ENCODE results near the gene RPE.

Gene RPE

DNA sequence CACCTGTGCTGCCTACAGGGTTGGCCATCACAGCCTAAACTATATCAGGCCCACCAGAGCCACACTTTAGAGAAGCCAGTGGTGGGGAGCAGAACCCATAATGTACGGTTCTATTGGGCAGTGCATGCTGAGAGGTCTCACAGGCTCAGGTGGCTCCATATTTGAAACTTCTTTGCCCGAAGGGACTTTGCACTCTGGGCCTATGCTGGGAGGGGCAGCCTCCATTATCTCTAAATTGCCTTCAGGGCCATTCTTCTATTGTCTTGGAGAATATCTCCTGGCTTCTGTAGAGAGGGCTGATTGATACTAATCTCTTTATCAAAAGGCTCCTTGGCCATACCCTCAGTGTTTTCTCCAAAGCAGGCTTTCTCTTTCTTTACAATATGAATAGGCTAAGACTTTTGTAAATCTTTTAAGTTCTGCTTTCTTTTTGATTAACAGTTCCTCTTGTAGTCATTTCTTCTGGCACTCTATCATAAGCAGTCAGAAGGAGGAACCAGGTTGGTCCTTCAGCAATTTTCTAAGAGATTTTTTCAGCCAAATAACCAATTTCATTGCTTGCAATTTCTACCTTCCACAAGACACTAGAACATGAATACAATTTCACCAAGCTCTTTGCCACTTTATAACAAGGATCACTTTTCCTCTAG, 44.5 kb downstream of the RPE start:
- 0 out of 2 replicates have a peak, but pooled peaks cover 3% of the 10 kb centered on the region for H3K9me3 ChIP-seq (ENCODE audit: low read depth, low read length)
- H3K27ac ChIP-seq, result no peak overlapping the region
- TF ChIP-seq POLR2AphosphoS5 (IDR thresholded peaks at IDR 0.05; ENCODE audit: borderline replicate concordance, low read depth, low read length) (no peak), EZH2 (IDR thresholded peaks at IDR 0.05) (no peak), FOXP2 (optimal IDR thresholded peaks at IDR 0.05; ENCODE audit: control extremely low read depth, extremely low read length, insufficient read depth) (no peak)
- no peak overlapping the region for H3K9ac ChIP-seq (ENCODE audit: insufficient read length)
- DNase-seq (ENCODE audit: low read depth, low spot score), result no peak
- no peak overlapping the region for H3K4me3 ChIP-seq
- H3K36me3 ChIP-seq (ENCODE audit: insufficient read depth, low read length), result peaks cover 13% of the 10 kb centered on the region

- H3K36me3 ChIP-seq (ENCODE audit: insufficient read depth, low read length), result peaks cover 11% of the 10 kb centered on the region
- TF ChIP-seq POLR2AphosphoS5 (IDR thresholded peaks at IDR 0.05; ENCODE audit: borderline replicate concordance, low read depth, low read length) (no peak), FOXP2 (optimal IDR thresholded peaks at IDR 0.05; ENCODE audit: control extremely low read depth, extremely low read length, insufficient read depth) (no peak), EZH2 (IDR thresholded peaks at IDR 0.05) (no peak)
- H3K4me3 ChIP-seq, result no peak overlapping the region
- no peak overlapping the region for H3K9ac ChIP-seq (ENCODE audit: insufficient read length)
- H3K27ac ChIP-seq, result no peak overlapping the region
- no peak for DNase-seq (ENCODE audit: low read depth, low spot score)
- peaks cover 6% of the 10 kb centered on the region; the same call in 1 of the 2 replicates for H3K9me3 ChIP-seq (ENCODE audit: low read depth, low read length)
These were observed 47.4 kb downstream of the RPE start for GRCh38 chr2:210049831-210050230.

DNA sequence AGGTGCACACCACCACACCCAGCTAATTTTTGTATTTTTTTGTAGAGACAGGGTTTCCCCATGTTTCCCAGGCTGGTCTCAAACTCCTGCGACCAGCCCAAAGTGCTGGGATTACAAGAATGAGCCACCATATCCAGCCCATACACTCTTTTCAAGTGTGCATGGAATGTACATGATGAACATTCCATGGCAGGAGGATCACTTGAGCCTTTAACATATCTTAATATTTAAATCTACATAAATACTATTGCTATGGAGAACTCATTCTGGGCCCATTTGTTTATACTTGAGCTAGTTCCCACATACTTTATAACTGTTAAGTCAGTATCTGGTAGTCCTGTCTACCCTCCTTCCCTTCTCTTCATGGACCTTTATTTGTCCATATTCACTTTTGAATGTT, 48.4 kb downstream of the RPE start:
- no peak for TF ChIP-seq EZH2 (IDR thresholded peaks at IDR 0.05)
- TF ChIP-seq POLR2AphosphoS5 (IDR thresholded peaks at IDR 0.05; ENCODE audit: borderline replicate concordance, low read depth, low read length), result no peak
- TF ChIP-seq FOXP2 (optimal IDR thresholded peaks at IDR 0.05; ENCODE audit: control extremely low read depth, extremely low read length, insufficient read depth), result no peak
- DNase-seq (ENCODE audit: low read depth, low spot score), result no peak
- no peak overlapping the region for H3K27ac ChIP-seq
- H3K9me3 ChIP-seq (ENCODE audit: low read depth, low read length), result peaks cover 3% of the 10 kb centered on the region; the same call in 1 of the 2 replicates
- H3K36me3 ChIP-seq (ENCODE audit: insufficient read depth, low read length), result peaks cover 10% of the 10 kb centered on the region
- no peak overlapping the region for H3K4me3 ChIP-seq
- H3K9ac ChIP-seq (ENCODE audit: insufficient read length), result no peak overlapping the region

DNA sequence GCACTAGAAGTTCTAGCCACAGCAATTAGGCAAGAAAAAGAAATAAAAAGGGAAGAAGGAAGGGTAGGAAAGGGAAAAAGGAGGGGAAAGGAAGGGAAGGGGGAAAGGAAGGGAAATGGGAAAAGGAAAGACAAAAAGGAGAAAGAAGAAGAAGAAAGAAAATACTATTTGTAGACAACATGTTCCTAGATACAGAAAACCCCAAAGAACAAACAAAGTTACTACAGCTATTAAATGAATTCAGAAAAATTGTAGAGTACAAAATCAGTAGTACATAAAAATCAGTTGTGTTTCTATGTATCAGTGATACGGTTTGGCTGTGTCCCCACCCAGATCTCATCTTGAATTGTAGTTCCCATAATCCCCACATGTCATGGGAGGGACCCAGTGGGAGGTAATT, 52.3 kb downstream of the RPE start:
- TF ChIP-seq FOXP2 (optimal IDR thresholded peaks at IDR 0.05; ENCODE audit: control extremely low read depth, extremely low read length, insufficient read depth) (no peak), EZH2 (IDR thresholded peaks at IDR 0.05) (no peak), POLR2AphosphoS5 (IDR thresholded peaks at IDR 0.05; ENCODE audit: borderline replicate concordance, low read depth, low read length) (no peak)
- DNase-seq (ENCODE audit: low read depth, low spot score), result no peak
- Histone ChIP-seq H3K36me3 (ENCODE audit: insufficient read depth, low read length) (no peaks in the 10 kb centered on the region), H3K27ac (no peak overlapping the region), H3K4me3 (no peak overlapping the region), H3K9ac (ENCODE audit: insufficient read length) (no peak overlapping the region), H3K9me3 (ENCODE audit: low read depth, low read length) (peaks cover 3% of the 10 kb centered on the region; the same call in 1 of the 2 replicates)

GRCh38 chr2:210055825-210056224, 53.4 kb downstream of the RPE start:
- DNase-seq (ENCODE audit: low read depth, low spot score), result no peak
- Histone ChIP-seq H3K27ac (no peak overlapping the region), H3K36me3 (ENCODE audit: insufficient read depth, low read length) (no peaks in the 10 kb centered on the region), H3K4me3 (no peak overlapping the region), H3K9me3 (ENCODE audit: low read depth, low read length) (peaks cover 3% of the 10 kb centered on the region; the same call in 1 of the 2 replicates), H3K9ac (ENCODE audit: insufficient read length) (no peak overlapping the region)
- TF ChIP-seq POLR2AphosphoS5 (IDR thresholded peaks at IDR 0.05; ENCODE audit: borderline replicate concordance, low read depth, low read length), result no peak
- no peak for TF ChIP-seq EZH2 (IDR thresholded peaks at IDR 0.05)
- TF ChIP-seq FOXP2 (optimal IDR thresholded peaks at IDR 0.05; ENCODE audit: control extremely low read depth, extremely low read length, insufficient read depth), result no peak

- H3K4me3 ChIP-seq, result no peak overlapping the region
- no peaks in the 10 kb centered on the region for H3K9me3 ChIP-seq (ENCODE audit: low read depth, low read length)
- H3K27ac ChIP-seq, result no peak overlapping the region
- H3K36me3 ChIP-seq (ENCODE audit: insufficient read depth, low read length), result no peaks in the 10 kb centered on the region
- TF ChIP-seq EZH2 (IDR thresholded peaks at IDR 0.05), result no peak
- TF ChIP-seq FOXP2 (optimal IDR thresholded peaks at IDR 0.05; ENCODE audit: control extremely low read depth, extremely low read length, insufficient read depth), result no peak
- TF ChIP-seq POLR2AphosphoS5 (IDR thresholded peaks at IDR 0.05; ENCODE audit: borderline replicate concordance, low read depth, low read length), result no peak
- DNase-seq (ENCODE audit: low read depth, low spot score), result no peak
- no peak overlapping the region for H3K9ac ChIP-seq (ENCODE audit: insufficient read length)
These were observed 60.9 kb downstream of the RPE start for GRCh38 chr2:210063306-210063705.
